ENCODE results near the gene LRRC36. TPM values are rescaled to one million over a fixed set of nuclear protein-coding genes. Genes with fewer than 3 reads are reported as not detected.

LRRC36 gene
- total RNA-seq, 1 experiment from 2014 or later: not detected

DNA sequence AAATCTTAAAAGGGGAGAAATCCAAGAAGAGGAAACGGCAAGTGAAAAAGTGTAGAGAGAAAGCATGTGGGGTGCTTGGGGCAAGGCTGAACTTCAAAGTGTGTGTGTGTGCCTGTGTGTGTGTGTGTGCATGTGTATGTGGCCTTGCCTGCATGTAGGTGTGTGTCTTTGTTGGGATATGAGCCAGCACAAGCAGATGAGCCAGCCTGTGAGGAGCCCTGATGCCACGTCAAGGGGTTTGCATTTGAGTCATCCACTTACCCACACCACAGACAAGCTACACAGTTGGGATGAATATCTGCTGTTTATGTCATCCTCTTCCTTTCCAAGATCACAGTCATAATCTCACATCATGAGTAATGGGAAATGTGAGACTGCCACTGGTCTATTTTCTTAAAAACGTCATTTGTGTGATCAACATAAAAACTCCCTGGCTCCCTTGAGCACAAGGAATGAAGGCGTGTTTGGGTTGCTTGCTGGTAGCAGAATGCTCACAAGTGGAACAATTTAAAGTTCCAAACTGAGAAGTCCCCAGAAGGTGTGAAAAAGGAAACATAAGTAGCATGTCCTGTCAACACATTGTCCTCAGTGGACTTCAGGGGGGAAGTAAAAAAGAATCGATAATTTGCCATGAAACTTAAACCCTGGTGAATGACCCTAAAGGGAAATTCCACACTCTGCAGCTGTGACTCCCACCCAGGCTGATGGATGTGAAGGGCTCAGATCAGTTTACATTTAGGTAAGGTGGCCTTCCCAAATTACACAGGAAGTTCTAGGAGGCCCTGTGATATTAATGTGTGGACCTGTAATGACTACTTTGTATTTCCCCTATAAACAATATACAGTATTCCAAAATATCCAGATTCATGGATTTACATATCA is 14.8 kb upstream of the LRRC36 start:
- H3F3A ChIP-seq (ENCODE audit: low read length, unreplicated experiment): no peaks in the 10 kb centered on the region
- peak; percentile 94 for DNase-seq
- H3K9me3 ChIP-seq (ENCODE audit: low read length): no peaks in the 10 kb centered on the region
- H3K79me2 ChIP-seq (ENCODE audit: low read length): no peaks in the 10 kb centered on the region
- intact Hi-C loops (cut with micrococcal nuclease): no loop called here
- H4K20me1 ChIP-seq (ENCODE audit: low read length): no peaks in the 10 kb centered on the region
- CTCF ChIA-PET: no interaction called here
- peak overlapping the region; percentile 68 for H3K4me2 ChIP-seq (ENCODE audit: low read length)
- H3K27me3 ChIP-seq (ENCODE audit: low read length): no peaks in the 10 kb centered on the region
- H3K9me2 ChIP-seq (replicated peaks; ENCODE audit: low read length): no peaks in the 10 kb centered on the region
- ATAC-seq: peak; percentile 98
- BruUV-seq (replicated peaks): TSS peak; percentile 80
- H3K4me1 ChIP-seq (ENCODE audit: insufficient read depth, low read length): peaks cover 21% of the 10 kb centered on the region
- no peaks in the 10 kb centered on the region for H3K36me3 ChIP-seq (ENCODE audit: low read depth, low read length)
- H3K27ac ChIP-seq (ENCODE audit: low read length): peak overlapping the region; percentile 96
- no peak overlapping the region for H2AFZ ChIP-seq (ENCODE audit: low read length)
- no peak overlapping the region for H3K4me3 ChIP-seq (ENCODE audit: low read length)
- TF ChIP-seq EZH2phosphoT487 (IDR thresholded peaks at IDR 0.05; ENCODE audit: borderline replicate concordance, low read length) (no peak), EZH2 (IDR thresholded peaks at IDR 0.05; ENCODE audit: low read length, unreplicated experiment) (no peak)
- TF ChIP-seq, protein P1, sequence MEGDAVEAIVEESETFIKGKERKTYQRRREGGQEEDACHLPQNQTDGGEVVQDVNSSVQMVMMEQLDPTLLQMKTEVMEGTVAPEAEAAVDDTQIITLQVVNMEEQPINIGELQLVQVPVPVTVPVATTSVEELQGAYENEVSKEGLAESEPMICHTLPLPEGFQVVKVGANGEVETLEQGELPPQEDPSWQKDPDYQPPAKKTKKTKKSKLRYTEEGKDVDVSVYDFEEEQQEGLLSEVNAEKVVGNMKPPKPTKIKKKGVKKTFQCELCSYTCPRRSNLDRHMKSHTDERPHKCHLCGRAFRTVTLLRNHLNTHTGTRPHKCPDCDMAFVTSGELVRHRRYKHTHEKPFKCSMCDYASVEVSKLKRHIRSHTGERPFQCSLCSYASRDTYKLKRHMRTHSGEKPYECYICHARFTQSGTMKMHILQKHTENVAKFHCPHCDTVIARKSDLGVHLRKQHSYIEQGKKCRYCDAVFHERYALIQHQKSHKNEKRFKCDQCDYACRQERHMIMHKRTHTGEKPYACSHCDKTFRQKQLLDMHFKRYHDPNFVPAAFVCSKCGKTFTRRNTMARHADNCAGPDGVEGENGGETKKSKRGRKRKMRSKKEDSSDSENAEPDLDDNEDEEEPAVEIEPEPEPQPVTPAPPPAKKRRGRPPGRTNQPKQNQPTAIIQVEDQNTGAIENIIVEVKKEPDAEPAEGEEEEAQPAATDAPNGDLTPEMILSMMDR (conservative IDR thresholded peaks at IDR 0.05; ENCODE audit: low read depth, low read length): no peak
- POLR2A ChIA-PET (ENCODE audit: unreplicated experiment): interaction anchor here (0.6 kb wide), 1 partner anchor 85 kb away, joined by 3 read pairs; no protein-coding TSS in a partner anchor
- peak overlapping the region; percentile 72 for H3K9ac ChIP-seq (ENCODE audit: low read length)

- Histone ChIP-seq H3K9ac (ENCODE audit: low read length) (peak overlapping the region; percentile 72), H2AFZ (ENCODE audit: low read length) (peak overlapping the region; percentile 11; the same call in 1 of the 2 replicates), H3K4me1 (ENCODE audit: insufficient read depth, low read length) (peaks cover 21% of the 10 kb centered on the region), H4K20me1 (ENCODE audit: low read length) (no peaks in the 10 kb centered on the region), H3K79me2 (ENCODE audit: low read length) (no peaks in the 10 kb centered on the region), H3K4me3 (ENCODE audit: low read length) (0 out of 2 replicates have a peak overlapping the region, but pooled peaks have one; percentile 17), H3F3A (ENCODE audit: low read length, unreplicated experiment) (no peaks in the 10 kb centered on the region), H3K27me3 (ENCODE audit: low read length) (no peaks in the 10 kb centered on the region), H3K27ac (ENCODE audit: low read length) (peak overlapping the region; percentile 96), H3K9me2 (replicated peaks; ENCODE audit: low read length) (no peaks in the 10 kb centered on the region), H3K9me3 (ENCODE audit: low read length) (no peaks in the 10 kb centered on the region), H3K4me2 (ENCODE audit: low read length) (peak overlapping the region; percentile 68), H3K36me3 (ENCODE audit: low read depth, low read length) (no peaks in the 10 kb centered on the region)
- intact Hi-C loops (cut with micrococcal nuclease): no loop called here
- ATAC-seq (peak; percentile 28), DNase-seq (peak; percentile 55)
- POLR2A ChIA-PET (ENCODE audit: unreplicated experiment): no interaction called here
- no peak for TF ChIP-seq EZH2phosphoT487 (IDR thresholded peaks at IDR 0.05; ENCODE audit: borderline replicate concordance, low read length)
- TF ChIP-seq, protein P1 (conservative IDR thresholded peaks at IDR 0.05; ENCODE audit: low read depth, low read length): no peak
- no peak for TF ChIP-seq EZH2 (IDR thresholded peaks at IDR 0.05; ENCODE audit: low read length, unreplicated experiment)
- BruUV-seq (replicated peaks): no TSS peak
- CTCF ChIA-PET: interaction anchor here (0.7 kb wide), 1 partner anchor 87 kb away, joined by 7 read pairs; no protein-coding TSS in a partner anchor
Measured at GRCh38 chr16:67312719-67313118, 13.9 kb upstream of the LRRC36 start.

DNA sequence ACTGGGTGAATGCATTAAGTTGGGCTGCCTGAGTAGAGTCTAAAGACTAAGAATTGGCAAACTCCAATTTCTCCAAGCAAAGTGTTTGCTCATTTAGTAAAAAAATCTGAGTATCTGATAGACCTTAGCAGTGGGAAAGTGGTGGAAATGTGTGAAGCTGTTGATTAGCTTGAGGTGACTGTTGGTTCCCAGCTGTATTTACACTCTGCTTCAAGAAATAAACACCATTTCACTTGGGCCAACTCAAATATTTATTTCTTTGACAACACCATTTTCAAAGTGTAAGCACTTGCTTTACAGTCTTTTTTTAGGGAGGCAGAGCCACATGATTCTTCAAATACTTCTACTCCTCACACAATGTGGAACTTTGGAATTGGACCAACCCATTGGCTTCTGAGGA is 8.8 kb upstream of the LRRC36 start:
- H3K9me3 ChIP-seq (ENCODE audit: low read length): no peaks in the 10 kb centered on the region
- no TSS peak for BruUV-seq (replicated peaks)

More for the DNA sequence above, 8.8 kb upstream of the LRRC36 start:
- H3K4me1 ChIP-seq (ENCODE audit: insufficient read depth, low read length): peaks cover 5% of the 10 kb centered on the region
- H3K27ac ChIP-seq (ENCODE audit: low read length): no peak overlapping the region
- intact Hi-C loops (cut with micrococcal nuclease): no loop called here
- H3K27me3 ChIP-seq (ENCODE audit: low read length): no peaks in the 10 kb centered on the region
- no peak for DNase-seq
- no peaks in the 10 kb centered on the region for H3F3A ChIP-seq (ENCODE audit: low read length, unreplicated experiment)
- H3K4me2 ChIP-seq (ENCODE audit: low read length): no peak overlapping the region
- no peak overlapping the region for H3K9ac ChIP-seq (ENCODE audit: low read length)
- no peak for ATAC-seq
- no peaks in the 10 kb centered on the region for H4K20me1 ChIP-seq (ENCODE audit: low read length)
- TF ChIP-seq EZH2 (IDR thresholded peaks at IDR 0.05; ENCODE audit: low read length, unreplicated experiment) (no peak), EZH2phosphoT487 (IDR thresholded peaks at IDR 0.05; ENCODE audit: borderline replicate concordance, low read length) (no peak)
- TF ChIP-seq, protein P1 (conservative IDR thresholded peaks at IDR 0.05; ENCODE audit: low read depth, low read length): no peak
- H3K4me3 ChIP-seq (ENCODE audit: low read length): no peak overlapping the region
- no peaks in the 10 kb centered on the region for H3K79me2 ChIP-seq (ENCODE audit: low read length)
- H2AFZ ChIP-seq (ENCODE audit: low read length): no peak overlapping the region
- H3K36me3 ChIP-seq (ENCODE audit: low read depth, low read length): no peaks in the 10 kb centered on the region
- H3K9me2 ChIP-seq (replicated peaks; ENCODE audit: low read length): no peaks in the 10 kb centered on the region
- ChIA-PET POLR2A (ENCODE audit: unreplicated experiment) (no interaction called here), CTCF (no interaction called here)

Data from PC-3 (cell line).